ENCODE measurements around the gene ZSWIM6.

DNA sequence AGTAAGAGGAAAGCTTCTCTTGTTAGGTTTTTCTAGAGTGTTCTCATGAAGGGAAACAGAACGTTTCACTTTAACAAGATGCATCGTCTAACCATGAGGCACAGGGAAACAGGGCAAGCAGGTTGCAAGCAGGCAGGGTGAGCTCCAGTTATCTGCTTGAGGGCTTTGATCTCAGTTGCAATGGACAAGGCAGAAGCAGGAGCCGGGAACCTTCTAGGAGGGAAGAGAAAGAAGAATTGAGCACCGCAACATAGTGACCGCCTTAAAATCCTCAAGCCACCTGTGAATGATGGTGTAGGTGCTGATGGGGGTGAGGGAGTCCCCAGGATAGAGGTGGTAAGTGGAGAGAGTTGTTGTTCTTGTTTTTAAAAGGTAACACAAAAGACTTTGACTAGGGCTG is 22.9 kb upstream of the ZSWIM6 start:
- TF ChIP-seq, protein P1, sequence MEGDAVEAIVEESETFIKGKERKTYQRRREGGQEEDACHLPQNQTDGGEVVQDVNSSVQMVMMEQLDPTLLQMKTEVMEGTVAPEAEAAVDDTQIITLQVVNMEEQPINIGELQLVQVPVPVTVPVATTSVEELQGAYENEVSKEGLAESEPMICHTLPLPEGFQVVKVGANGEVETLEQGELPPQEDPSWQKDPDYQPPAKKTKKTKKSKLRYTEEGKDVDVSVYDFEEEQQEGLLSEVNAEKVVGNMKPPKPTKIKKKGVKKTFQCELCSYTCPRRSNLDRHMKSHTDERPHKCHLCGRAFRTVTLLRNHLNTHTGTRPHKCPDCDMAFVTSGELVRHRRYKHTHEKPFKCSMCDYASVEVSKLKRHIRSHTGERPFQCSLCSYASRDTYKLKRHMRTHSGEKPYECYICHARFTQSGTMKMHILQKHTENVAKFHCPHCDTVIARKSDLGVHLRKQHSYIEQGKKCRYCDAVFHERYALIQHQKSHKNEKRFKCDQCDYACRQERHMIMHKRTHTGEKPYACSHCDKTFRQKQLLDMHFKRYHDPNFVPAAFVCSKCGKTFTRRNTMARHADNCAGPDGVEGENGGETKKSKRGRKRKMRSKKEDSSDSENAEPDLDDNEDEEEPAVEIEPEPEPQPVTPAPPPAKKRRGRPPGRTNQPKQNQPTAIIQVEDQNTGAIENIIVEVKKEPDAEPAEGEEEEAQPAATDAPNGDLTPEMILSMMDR (conservative IDR thresholded peaks at IDR 0.05) = no peak
- TF ChIP-seq ZFX (IDR thresholded peaks at IDR 0.05) = no peak

All from C4-2B (cell line).